Thyroid gland (tissue), 4 donors: ENCODE results near the gene PSMD9. TPM values are rescaled to one million over a fixed set of nuclear protein-coding genes. Genes with fewer than 3 reads are reported as not detected.

Source experiments
- DNase-seq, 2 donors: peaks; one replicate each; pipeline ENCODE4 v3.0.0-alpha.2; 2019
- H3K27ac ChIP-seq, 3 donors: fragments of 200-600 bp; sonication (generic); 1 replicate in 2 of 3; 2 replicates in 1 of 3; pipeline ENCODE4 v1.5.1; 2016 to 2019; ENCODE audit warnings: mild to moderate bottlenecking in 1 of 3, moderate library complexity in 1 of 3
- H3K27me3 ChIP-seq: fragments of 200-600 bp; sonication (generic); one replicate; pipeline ENCODE4 v1.5.1; 2019
- H3K36me3 ChIP-seq, 2 donors: fragments of 200-600 bp; sonication (generic); one replicate each; pipeline ENCODE4 v1.5.1; 2016 to 2019
- H3K4me1 ChIP-seq, 2 donors: fragments of 200-600 bp; sonication (generic); one replicate each; pipeline ENCODE4 v1.5.1; 2017 to 2019
- H3K4me3 ChIP-seq, 3 donors: fragments of 200-600 bp; sonication (generic); replicated peaks in 1 of 3; 1 replicate in 2 of 3; 2 replicates in 1 of 3; pipeline ENCODE4 v1.5.1; 2016; ENCODE audit warnings: mild to moderate bottlenecking in 1 of 3
- H3K9me3 ChIP-seq: fragments of 200-600 bp; sonication (generic); one replicate; pipeline ENCODE4 v1.5.1; 2017
- POLR2A ChIP-seq, 2 donors: fragments of 450-650 bp; IDR thresholded peaks; one replicate each; pipeline ENCODE4 v1.6.1; 2017; ENCODE audit warnings: antibody characterized with exemption in 2 of 2, mild to moderate bottlenecking in 2 of 2, moderate library complexity in 1 of 2
- WGBS, 2 donors: methylation state at CpG; one replicate each; pipeline ENCODE4 v1.1.5; 2017; 5-methylcytosine and 5-hydroxymethylcytosine counted together
- intact Hi-C: fragments of 100-400 bp; cut with DNase I; formaldehyde crosslinking; loops from one replicate; pipeline ENCODE4 v1.15.1; 2023
- small RNA-seq: library from RNA; depleted of rRNA; stranded (forward); fragments of <200 nt; gene quantifications from one replicate; pipeline ENCODE3, GENCODE V24; 2016
- total RNA-seq, 4 donors: library from RNA; depleted of rRNA; stranded (reverse); fragments of >200 nt; gene quantifications; one replicate each; pipeline ENCODE4 v1.2.3, GENCODE V29; 2016
- TF ChIP-seq, protein P1 (sequence below), 6 experiments: fragments of 200-600 bp in 3 of 6; fragments of 450-650 bp in 3 of 6; sonication (generic) in 3 of 6; IDR thresholded peaks; one replicate each; pipeline ENCODE4 v1.5.1; 2016 to 2019; ENCODE audit warnings: antibody characterized with exemption in 6 of 6, mild to moderate bottlenecking in 2 of 6, inconsistent platforms in 1 of 6, moderate library complexity in 1 of 6

The PSMD9 gene
- total RNA-seq, 4 donors from 2014 or later: 67.9 to 149 (median 97.4) TPM

DNA sequence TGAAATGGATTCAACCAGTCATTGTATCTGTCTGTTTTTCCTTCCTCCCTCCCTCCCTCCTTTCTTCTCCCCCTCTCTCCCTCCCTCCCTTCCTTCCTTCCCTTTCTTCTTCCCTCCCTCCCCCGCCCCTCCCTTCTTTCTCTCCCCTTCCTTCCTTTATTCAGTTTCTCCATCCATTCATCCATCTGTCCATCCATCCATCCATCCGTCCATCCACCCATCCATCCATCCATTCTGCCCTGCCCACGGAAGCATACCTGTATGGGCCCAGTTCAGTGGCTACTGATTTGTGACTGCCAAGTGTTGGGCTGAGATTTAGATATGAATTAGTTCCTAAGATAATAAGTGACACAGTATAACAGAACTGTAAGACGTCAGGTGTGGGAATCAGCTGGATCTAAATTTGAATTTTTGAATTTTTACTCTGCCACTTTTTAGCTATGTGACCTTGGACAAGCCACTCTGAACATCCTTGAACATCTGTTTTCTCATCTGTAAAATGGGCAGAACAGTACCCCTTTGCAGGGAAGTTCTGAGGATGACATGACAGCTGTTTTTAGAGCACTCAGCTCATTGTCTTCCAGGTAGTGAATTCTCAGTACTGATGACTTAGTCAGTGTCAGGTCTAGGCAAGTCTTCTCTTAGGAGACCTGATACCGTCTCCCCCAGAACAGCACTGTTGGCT is 72.7 kb downstream of the PSMD9 start:
- 90 to 94% methylated on average over 4 to 5 of the region's 5 CpGs for WGBS, 2 donors
- DNase-seq: no peak
- no peaks in the 10 kb centered on the region for H3K9me3 ChIP-seq

GRCh38 chr12:121963341-121964018 is 74.9 kb downstream of the PSMD9 start:
- 90 to 91% methylated on average over 11 to 15 of the region's 15 CpGs for WGBS, 2 donors
- no peaks in the 10 kb centered on the region for H3K27me3 ChIP-seq
- H3K27ac ChIP-seq: no peak overlapping the region
- intact Hi-C loops: no loop called here
- no peak for DNase-seq
- H3K9me3 ChIP-seq: no peaks in the 10 kb centered on the region
- H3K36me3 ChIP-seq: no peaks in the 10 kb centered on the region
- peaks cover 0 to 2% of the 10 kb centered on the region in 2 donors for H3K4me1 ChIP-seq
- TF ChIP-seq, protein P1, sequence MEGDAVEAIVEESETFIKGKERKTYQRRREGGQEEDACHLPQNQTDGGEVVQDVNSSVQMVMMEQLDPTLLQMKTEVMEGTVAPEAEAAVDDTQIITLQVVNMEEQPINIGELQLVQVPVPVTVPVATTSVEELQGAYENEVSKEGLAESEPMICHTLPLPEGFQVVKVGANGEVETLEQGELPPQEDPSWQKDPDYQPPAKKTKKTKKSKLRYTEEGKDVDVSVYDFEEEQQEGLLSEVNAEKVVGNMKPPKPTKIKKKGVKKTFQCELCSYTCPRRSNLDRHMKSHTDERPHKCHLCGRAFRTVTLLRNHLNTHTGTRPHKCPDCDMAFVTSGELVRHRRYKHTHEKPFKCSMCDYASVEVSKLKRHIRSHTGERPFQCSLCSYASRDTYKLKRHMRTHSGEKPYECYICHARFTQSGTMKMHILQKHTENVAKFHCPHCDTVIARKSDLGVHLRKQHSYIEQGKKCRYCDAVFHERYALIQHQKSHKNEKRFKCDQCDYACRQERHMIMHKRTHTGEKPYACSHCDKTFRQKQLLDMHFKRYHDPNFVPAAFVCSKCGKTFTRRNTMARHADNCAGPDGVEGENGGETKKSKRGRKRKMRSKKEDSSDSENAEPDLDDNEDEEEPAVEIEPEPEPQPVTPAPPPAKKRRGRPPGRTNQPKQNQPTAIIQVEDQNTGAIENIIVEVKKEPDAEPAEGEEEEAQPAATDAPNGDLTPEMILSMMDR (IDR thresholded peaks at IDR 0.05): no peak
- TF ChIP-seq POLR2A (IDR thresholded peaks at IDR 0.05): no peak
- H3K4me3 ChIP-seq: no peak overlapping the region

More for the DNA sequence above, 72.7 kb downstream of the PSMD9 start:
- H3K27me3 ChIP-seq: no peaks in the 10 kb centered on the region
- H3K4me3 ChIP-seq: no peak overlapping the region
- intact Hi-C loops: no loop called here
- no peaks in the 10 kb centered on the region for H3K36me3 ChIP-seq
- H3K4me1 ChIP-seq: peaks cover 0 to 6% of the 10 kb centered on the region in 2 donors
- no peak for TF ChIP-seq POLR2A (IDR thresholded peaks at IDR 0.05)
- TF ChIP-seq, protein P1 (IDR thresholded peaks at IDR 0.05): no peak
- H3K27ac ChIP-seq: no peak overlapping the region

- no peak overlapping the region for H3K27ac ChIP-seq
- intact Hi-C loops: no loop called here
- peaks cover 0 to 6% of the 10 kb centered on the region in 2 donors for H3K36me3 ChIP-seq
- TF ChIP-seq, protein P1 (IDR thresholded peaks at IDR 0.05): no peak
- TF ChIP-seq POLR2A (IDR thresholded peaks at IDR 0.05): no peak
- DNase-seq: no peak
- no peak overlapping the region for H3K4me3 ChIP-seq
- H3K4me1 ChIP-seq: no peaks in the 10 kb centered on the region
- 79 to 82% methylated on average over 9 of the region's 9 CpGs for WGBS, 2 donors
- no peaks in the 10 kb centered on the region for H3K27me3 ChIP-seq
- no peaks in the 10 kb centered on the region for H3K9me3 ChIP-seq
Observed at GRCh38 chr12:121964813-121965643, 76.4 kb downstream of the PSMD9 start.

- no peak for TF ChIP-seq POLR2A (IDR thresholded peaks at IDR 0.05)
- TF ChIP-seq, protein P1 (IDR thresholded peaks at IDR 0.05): no peak
- H3K36me3 ChIP-seq: peaks cover 0 to 6% of the 10 kb centered on the region in 2 donors
- H3K27me3 ChIP-seq: no peaks in the 10 kb centered on the region
- no peaks in the 10 kb centered on the region for H3K4me1 ChIP-seq
- 92 to 95% methylated on average over 5 of the region's 5 CpGs for WGBS, 2 donors
- H3K4me3 ChIP-seq: no peak overlapping the region
- H3K9me3 ChIP-seq: no peaks in the 10 kb centered on the region
- DNase-seq: no peak
- no peak overlapping the region for H3K27ac ChIP-seq
- intact Hi-C loops: no loop called here
Observed at GRCh38 chr12:121966959-121967358, 78.4 kb downstream of the PSMD9 start.

Small RNA genes lying within 50 kb of the gene (small RNA-seq; reads per million reads assigned to genes)
- gene AC069503.3: not detected
- not detected for gene RF00017
- not detected for gene RNU7-170P

Other genes starting within 250 kb of the PSMD9 start
- 1 to 10 TPM in 3 of 4 donors, under 1 TPM in 1; 0.40 to 2.3 (median 1.1) TPM for gene MORN3, start 219.1 kb upstream of the PSMD9 start, total RNA-seq
- 10 to 100 TPM; 12.5 to 15.4 (median 14.2) TPM for gene TMEM120B, start 176.0 kb upstream of the PSMD9 start, total RNA-seq
- 100 to 1,000 TPM in 1 of 4 donors, 10 to 100 TPM in 3; 22.8 to 105 (median 69.9) TPM for gene RHOF, start 95.1 kb upstream of the PSMD9 start, total RNA-seq
- gene SETD1B, start 84.8 kb upstream of the PSMD9 start, total RNA-seq: 10 to 100 TPM in 3 of 4 donors, 1 to 10 TPM in 1; 7.3 to 16.5 (median 11.7) TPM
- gene HPD, start 29.9 kb upstream of the PSMD9 start, total RNA-seq: 1 to 10 TPM in 1 of 4 donors, under 1 TPM in 2, not detected in 1; 0.39 to 1.2 (median 0.78) TPM
- 10 to 100 TPM; 17.7 to 27.0 (median 23.7) TPM for gene CFAP251, start 29.8 kb downstream of the PSMD9 start, total RNA-seq
- gene BCL7A, start 133.1 kb downstream of the PSMD9 start, total RNA-seq: 10 to 100 TPM; 18.3 to 27.2 (median 22.7) TPM
- 10 to 100 TPM; 34.0 to 70.1 (median 46.2) TPM for gene MLXIP, start 190.0 kb downstream of the PSMD9 start, total RNA-seq